Ovary (tissue), 9 donors: Measurements from ENCODE around the gene KDM4C. TPM values are rescaled to one million over a fixed set of nuclear protein-coding genes. Genes with fewer than 3 reads are reported as not detected.

ENCODE experiments used
- DNase-seq, 5 donors: peaks; one replicate each; pipeline ENCODE4 v3.0.0-alpha.2; 2019 to 2020
- H3K27ac ChIP-seq, 2 donors: fragments of 200-600 bp; one replicate each; pipeline versions ENCODE4 v1.5.1 to v1.8.0; 2019 to 2022
- H3K27me3 ChIP-seq: fragments of 200-600 bp; one replicate; pipeline ENCODE4 v1.8.0; 2022
- H3K36me3 ChIP-seq: fragments of 200-600 bp; sonication (generic); one replicate; pipeline ENCODE4 v1.5.1; 2019
- H3K4me1 ChIP-seq: one replicate; pipeline ENCODE4 v1.8.1; 2013; ENCODE audit warnings: mild to moderate bottlenecking, moderate library complexity; ENCODE audit not compliant: insufficient read depth
- H3K4me3 ChIP-seq: fragments of 200-600 bp; sonication (generic); one replicate; pipeline ENCODE4 v1.5.1; 2017
- H3K9me3 ChIP-seq, 2 donors: fragments of 200-600 bp in 1 of 2; sonication (generic) in 1 of 2; one replicate each; pipeline versions ENCODE4 v1.5.1 to v1.8.1; 2013 to 2019; ENCODE audit warnings: mild to moderate bottlenecking in 1 of 2, moderate library complexity in 1 of 2
- EP300 ChIP-seq: sonication (generic); formaldehyde crosslinking; IDR thresholded peaks from one replicate; pipeline ENCODE4 v1.6.1; 2017; ENCODE audit warnings: antibody characterized with exemption
- POLR2A ChIP-seq: fragments of 450-650 bp; IDR thresholded peaks from one replicate; pipeline ENCODE4 v1.6.1; 2017; ENCODE audit warnings: antibody characterized with exemption, mild to moderate bottlenecking, moderate library complexity
- WGBS, 3 donors: extraction: QIAGEN DNeasy Blood & Tissue Kit in 1 of 3; methylation state at CpG; one replicate each; pipeline versions ENCODE4 v1.1.5 to v1.1.7; 2013 to 2017; 5-methylcytosine and 5-hydroxymethylcytosine counted together
- intact Hi-C, 4 donors: fragments of 100-400 bp; cut with DNase I; formaldehyde crosslinking; loops; one replicate each; pipeline versions ENCODE4 v1.11.0 to v1.15.1; 2022 to 2023
- polyA plus RNA-seq, 2 donors: library from polyadenylated mRNA; stranded (reverse); fragments of 200-250 nt in 1 of 2; fragments of 350-450 nt in 1 of 2; fragmentation: Illumina TruSeq in 1 of 2; extraction: RNeasy Lipid Tissue Mini Kit (QIAGEN cat#74804) in 1 of 2; gene quantifications; one replicate each; pipeline ENCODE4 v1.2.3, GENCODE V29; 2013 to 2014
- total RNA-seq, 7 donors: library from RNA; depleted of rRNA in 2 of 7; stranded (reverse); fragments of >200 nt in 2 of 7; fragmentation: NEBNext Ultra II Directional in 3 of 7; extraction: Animal tissue kit (Norgen Biotek cat#: 25700) in 3 of 7; gene quantifications; one replicate each; pipeline versions ENCODE4 v1.1.0 to v1.2.4, GENCODE V29; 2016 to 2023
- TF ChIP-seq, protein P1 (sequence below), 3 donors: fragments of 450-650 bp in 2 of 3; fragments of 200-600 bp in 1 of 3; IDR thresholded peaks; one replicate each; pipeline versions ENCODE4 v1.5.1 to v1.8.0; 2016 to 2022; ENCODE audit warnings: antibody characterized with exemption in 3 of 3, mild to moderate bottlenecking in 1 of 3
- donor health status: DM: no; HTN: no; CAD: no; lungs with moderate emphysema.
- donor health status: DM: no; HTN: no; CAD: no.
- donor health status: Bipolar disorder and iron deficiency.
- donor health status: DM: yes; HTN: yes; CAD: no.
- donor health status: DM: no; HTN: no; CAD: no.
- donor health status: DM: yes; HTN: yes; CAD: no.

Gene KDM4C
- total and polyA plus RNA-seq, 9 donors = 9.5 to 35.6 (median 26.7) TPM

DNA sequence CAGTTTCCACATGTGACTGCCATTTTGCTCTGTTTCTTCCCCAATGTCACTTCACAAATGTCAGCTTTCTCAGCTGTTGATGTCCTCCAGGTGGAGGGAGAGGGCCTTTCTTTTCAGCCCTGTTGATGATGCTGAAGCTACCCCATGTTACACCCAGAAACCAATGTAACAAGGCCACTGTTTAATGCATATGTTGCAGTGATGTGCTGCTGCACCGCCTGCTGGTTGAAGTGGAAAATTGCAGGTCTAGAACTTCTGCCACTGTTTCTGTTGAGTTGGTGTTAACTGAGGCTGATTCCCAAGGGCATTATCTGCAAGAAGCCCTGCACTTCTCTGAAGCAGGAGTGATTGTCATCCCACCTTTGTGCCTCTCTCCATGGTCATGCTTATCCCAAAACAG, 428.4 kb downstream of the KDM4C start:
- intact Hi-C loops = no loop called here
- Histone ChIP-seq H3K27ac (no peak overlapping the region), H3K4me1 (no peaks in the 10 kb centered on the region), H3K9me3 (no peaks in the 10 kb centered on the region), H3K4me3 (no peak overlapping the region), H3K36me3 (no peaks in the 10 kb centered on the region), H3K27me3 (no peaks in the 10 kb centered on the region)
- TF ChIP-seq, protein P1, sequence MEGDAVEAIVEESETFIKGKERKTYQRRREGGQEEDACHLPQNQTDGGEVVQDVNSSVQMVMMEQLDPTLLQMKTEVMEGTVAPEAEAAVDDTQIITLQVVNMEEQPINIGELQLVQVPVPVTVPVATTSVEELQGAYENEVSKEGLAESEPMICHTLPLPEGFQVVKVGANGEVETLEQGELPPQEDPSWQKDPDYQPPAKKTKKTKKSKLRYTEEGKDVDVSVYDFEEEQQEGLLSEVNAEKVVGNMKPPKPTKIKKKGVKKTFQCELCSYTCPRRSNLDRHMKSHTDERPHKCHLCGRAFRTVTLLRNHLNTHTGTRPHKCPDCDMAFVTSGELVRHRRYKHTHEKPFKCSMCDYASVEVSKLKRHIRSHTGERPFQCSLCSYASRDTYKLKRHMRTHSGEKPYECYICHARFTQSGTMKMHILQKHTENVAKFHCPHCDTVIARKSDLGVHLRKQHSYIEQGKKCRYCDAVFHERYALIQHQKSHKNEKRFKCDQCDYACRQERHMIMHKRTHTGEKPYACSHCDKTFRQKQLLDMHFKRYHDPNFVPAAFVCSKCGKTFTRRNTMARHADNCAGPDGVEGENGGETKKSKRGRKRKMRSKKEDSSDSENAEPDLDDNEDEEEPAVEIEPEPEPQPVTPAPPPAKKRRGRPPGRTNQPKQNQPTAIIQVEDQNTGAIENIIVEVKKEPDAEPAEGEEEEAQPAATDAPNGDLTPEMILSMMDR (IDR thresholded peaks at IDR 0.05) = no peak
- TF ChIP-seq EP300 (no peak), POLR2A (no peak)
- WGBS, 3 donors = 27 to 41% (median 29%) methylated on average over 1 of the region's 1 CpG
- no peak for DNase-seq

DNA sequence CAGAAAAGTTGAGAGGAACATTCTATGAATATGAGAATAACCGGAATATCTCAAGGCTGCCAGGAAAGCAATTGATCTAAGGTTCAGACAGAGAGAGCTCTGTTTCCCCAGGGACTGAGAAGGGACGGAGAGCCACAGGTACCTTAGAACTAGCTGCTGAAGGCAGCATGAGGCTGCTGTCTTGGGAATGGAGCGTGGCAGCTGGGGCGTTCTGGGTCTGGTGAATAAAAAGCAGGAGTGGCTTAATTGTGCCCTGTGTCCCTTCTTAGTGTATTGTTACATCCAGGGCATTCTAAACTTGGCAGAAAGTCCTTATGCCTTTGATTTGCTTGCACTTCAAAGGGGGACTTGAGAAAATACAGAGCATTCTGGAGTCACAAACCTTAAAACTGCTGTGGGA, 434.5 kb downstream of the KDM4C start:
- Histone ChIP-seq H3K9me3 (no peaks in the 10 kb centered on the region), H3K36me3 (no peaks in the 10 kb centered on the region), H3K27me3 (no peaks in the 10 kb centered on the region), H3K27ac (no peak overlapping the region), H3K4me3 (no peak overlapping the region), H3K4me1 (no peaks in the 10 kb centered on the region)
- 75 to 83% (median 78%) methylated on average over 4 of the region's 4 CpGs for WGBS, 3 donors
- intact Hi-C loops = no loop called here
- no peak for DNase-seq
- TF ChIP-seq EP300 = no peak
- TF ChIP-seq, protein P1 (IDR thresholded peaks at IDR 0.05) = no peak
- TF ChIP-seq POLR2A = no peak

DNA sequence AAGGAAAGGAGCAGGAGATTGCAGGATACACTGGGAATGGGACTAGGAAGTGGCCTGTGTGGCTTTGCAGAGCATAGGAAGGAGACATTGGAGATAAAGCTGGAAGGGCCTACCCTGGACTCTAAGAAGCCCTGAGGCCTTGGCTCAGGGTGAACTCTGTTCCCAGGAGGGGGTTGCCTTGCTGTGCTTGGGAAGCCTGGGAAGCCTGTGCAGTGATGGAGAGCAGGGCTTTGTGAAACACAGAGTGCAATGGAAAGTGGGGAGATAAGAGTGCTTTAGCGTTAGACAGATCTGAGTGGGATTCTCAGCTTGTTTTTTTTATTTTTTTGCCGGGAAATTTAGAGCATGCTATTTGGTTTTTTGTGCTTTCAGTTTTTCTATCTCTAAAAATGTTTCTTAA, 437.8 kb downstream of the KDM4C start:
- H3K36me3 ChIP-seq = no peaks in the 10 kb centered on the region
- no peak for DNase-seq
- H3K4me1 ChIP-seq = no peaks in the 10 kb centered on the region
- TF ChIP-seq EP300 = no peak
- TF ChIP-seq POLR2A = no peak
- TF ChIP-seq, protein P1 (IDR thresholded peaks at IDR 0.05) = no peak
- intact Hi-C loops = no loop called here
- no peaks in the 10 kb centered on the region for H3K27me3 ChIP-seq
- H3K4me3 ChIP-seq = no peak overlapping the region
- H3K27ac ChIP-seq = no peak overlapping the region
- 32 to 46% (median 45%) methylated on average over 2 of the region's 2 CpGs for WGBS, 3 donors
- no peaks in the 10 kb centered on the region for H3K9me3 ChIP-seq

DNA sequence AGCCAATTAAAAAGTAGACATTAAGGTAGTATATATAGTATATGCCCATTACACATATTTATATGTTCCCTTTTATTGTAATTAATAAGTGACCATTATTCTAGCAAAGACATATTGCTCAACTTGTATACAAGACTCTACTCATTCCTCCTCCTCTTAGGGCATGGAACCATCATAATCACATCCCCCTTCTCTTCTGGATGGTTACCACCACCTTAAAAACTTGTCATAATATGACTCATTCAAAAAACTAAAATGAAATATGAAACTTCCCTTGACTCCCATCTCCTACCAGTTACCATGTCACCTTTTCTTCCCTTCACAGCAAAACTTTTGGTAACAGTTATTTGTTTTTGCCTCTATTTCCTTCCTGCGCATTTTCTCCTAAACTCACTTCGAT, 438.7 kb downstream of the KDM4C start:
- TF ChIP-seq POLR2A (no peak), EP300 (no peak)
- TF ChIP-seq, protein P1 (IDR thresholded peaks at IDR 0.05) = no peak
- no peaks in the 10 kb centered on the region for H3K4me1 ChIP-seq
- intact Hi-C loops = no loop called here
- DNase-seq = no peak
- no peak overlapping the region for H3K4me3 ChIP-seq
- no peaks in the 10 kb centered on the region for H3K9me3 ChIP-seq
- H3K27me3 ChIP-seq = no peaks in the 10 kb centered on the region
- H3K36me3 ChIP-seq = no peaks in the 10 kb centered on the region
- 89 to 96% (median 95%) methylated on average over 2 of the region's 2 CpGs for WGBS, 3 donors
- no peak overlapping the region for H3K27ac ChIP-seq

DNA sequence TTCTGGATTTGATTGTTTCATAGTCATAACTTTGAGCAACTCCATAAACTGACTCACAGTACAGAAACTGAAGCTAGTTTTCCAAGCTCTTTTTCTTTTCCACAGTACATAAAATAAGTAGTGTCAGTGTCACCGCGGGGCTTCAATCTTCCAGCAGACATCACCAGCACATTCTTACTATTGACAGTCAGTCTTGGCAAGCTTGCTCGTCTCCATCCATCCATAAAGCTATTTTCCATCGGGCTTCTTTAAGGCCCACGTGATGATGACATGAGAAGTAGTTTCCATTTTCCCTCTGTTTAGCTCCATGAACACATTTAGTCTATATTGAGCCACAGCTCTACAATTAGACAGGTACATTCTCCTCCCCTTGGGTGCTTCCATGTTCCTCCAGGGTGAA, 443.4 kb downstream of the KDM4C start:
- TF ChIP-seq EP300 = no peak
- TF ChIP-seq, protein P1 (IDR thresholded peaks at IDR 0.05) = no peak
- no peak for TF ChIP-seq POLR2A
- Histone ChIP-seq H3K4me3 (no peak overlapping the region), H3K36me3 (no peaks in the 10 kb centered on the region), H3K4me1 (no peaks in the 10 kb centered on the region), H3K27me3 (no peaks in the 10 kb centered on the region), H3K9me3 (no peaks in the 10 kb centered on the region), H3K27ac (no peak overlapping the region)
- DNase-seq = no peak
- whole genome bisulfite sequencing, 3 donors = 80 to 89% (median 87%) methylated on average over 5 of the region's 5 CpGs
- intact Hi-C loops = no loop called here
